Mucosa of rectum (tissue), 2 donors: ENCODE measurements around the gene FHAD1.

ENCODE experiments used
- H3K27ac ChIP-seq, 2 donors: one replicate each; pipeline ENCODE4 v1.7.0; 2013; ENCODE audit warnings: inconsistent platforms in 2 of 2, low read depth in 2 of 2, low read length in 2 of 2
- H3K27me3 ChIP-seq, 2 donors: one replicate each; pipeline ENCODE4 v1.7.0; 2013; ENCODE audit warnings: low read length in 2 of 2; ENCODE audit not compliant: control insufficient read depth in 2 of 2, insufficient read depth in 2 of 2
- H3K36me3 ChIP-seq, 2 donors: one replicate each; pipeline ENCODE4 v1.7.0; 2013; ENCODE audit warnings: low read length in 2 of 2; ENCODE audit not compliant: control insufficient read depth in 2 of 2, insufficient read depth in 2 of 2
- H3K4me1 ChIP-seq, 2 donors: one replicate each; pipeline ENCODE4 v1.7.0; 2013; ENCODE audit warnings: low read length in 2 of 2, mild to moderate bottlenecking in 1 of 2; ENCODE audit not compliant: control insufficient read depth in 2 of 2, insufficient read depth in 2 of 2
- H3K4me3 ChIP-seq, 2 donors: one replicate each; pipeline ENCODE4 v1.7.0; 2013; ENCODE audit warnings: low read length in 2 of 2
- H3K9ac ChIP-seq, 2 donors: one replicate each; pipeline ENCODE4 v1.7.0; 2013; ENCODE audit warnings: low read length in 2 of 2, low read depth in 1 of 2, mild to moderate bottlenecking in 1 of 2
- H3K9me3 ChIP-seq, 2 donors: one replicate each; pipeline ENCODE4 v1.7.0; 2013; ENCODE audit warnings: low read length in 2 of 2; ENCODE audit not compliant: control insufficient read depth in 2 of 2
- donor health status: healthy.
- donor health status: Normal muscosa, but diverticular disease.

Gene FHAD1

DNA sequence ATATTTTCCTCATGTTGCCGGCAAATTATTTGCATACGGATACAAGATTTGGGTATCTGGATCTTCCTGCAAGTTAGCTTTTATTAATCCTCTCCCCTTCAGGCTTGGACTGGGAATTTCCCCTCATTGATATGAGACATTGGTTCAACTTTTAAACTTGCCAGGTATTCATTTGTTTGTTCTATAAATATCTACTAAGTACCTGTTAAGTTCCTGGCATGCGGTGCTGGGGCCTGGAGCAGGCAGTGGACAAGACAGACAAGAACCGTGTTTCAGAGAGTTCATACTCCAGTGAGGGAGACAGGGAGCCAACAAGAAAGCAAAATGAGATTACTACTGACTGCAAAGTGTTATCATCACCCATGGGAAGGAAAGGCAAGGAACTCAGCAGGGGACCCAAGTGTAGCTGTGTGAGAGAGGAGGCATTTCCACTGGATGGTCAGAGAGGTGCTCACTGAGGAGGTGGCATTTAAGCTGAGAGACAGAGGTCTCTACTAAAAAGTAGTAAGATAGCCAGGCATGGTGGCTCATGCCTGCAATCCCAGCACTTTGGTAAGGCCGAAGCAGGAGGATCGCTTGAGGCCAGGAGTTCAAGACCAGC lies 39.1 kb upstream of the FHAD1 start:
- Histone ChIP-seq H3K27me3 (no peaks in the 10 kb centered on the region), H3K9me3 (no peaks in the 10 kb centered on the region), H3K36me3 (peaks cover 0 to 2% of the 10 kb centered on the region in 2 donors), H3K9ac (no peak overlapping the region), H3K27ac (no peak overlapping the region), H3K4me1 (peaks cover 4 to 9% of the 10 kb centered on the region in 2 donors), H3K4me3 (no peak overlapping the region)

DNA sequence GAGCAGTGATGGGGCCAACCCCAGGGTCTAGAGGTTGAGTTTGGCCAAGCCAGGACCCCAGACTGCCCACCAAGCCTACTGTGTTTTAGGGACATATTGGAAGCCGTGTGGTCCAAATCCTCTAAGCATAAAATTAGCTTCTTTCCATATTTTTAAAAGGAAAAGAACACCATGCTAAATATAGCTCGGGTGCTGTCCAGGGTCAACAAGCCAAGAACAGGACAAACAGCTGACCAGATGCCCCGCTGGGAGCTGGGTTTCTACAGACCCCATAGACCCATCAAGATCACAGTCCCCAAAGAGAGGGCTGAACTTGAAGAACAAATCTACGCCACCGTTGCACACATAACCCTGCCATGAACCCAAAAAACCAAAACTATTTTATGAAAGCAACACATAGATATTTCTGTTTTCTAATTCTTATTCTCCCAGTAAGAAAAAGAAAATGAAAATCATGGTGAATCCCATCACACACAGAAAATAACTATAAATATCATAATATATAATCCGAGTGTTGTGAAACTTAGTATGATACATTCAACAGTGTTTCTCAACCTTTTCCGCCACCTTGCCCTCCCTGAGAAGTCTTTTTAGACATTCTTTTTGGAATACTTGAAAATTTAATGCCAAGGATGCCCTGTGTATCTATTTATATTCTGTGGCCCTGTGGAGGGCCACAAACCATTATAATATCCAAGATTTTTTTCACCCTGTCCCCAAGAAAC lies 36.2 kb upstream of the FHAD1 start:
- Histone ChIP-seq H3K9ac (no peak overlapping the region), H3K27ac (no peak overlapping the region), H3K27me3 (no peaks in the 10 kb centered on the region), H3K9me3 (no peaks in the 10 kb centered on the region), H3K4me3 (no peak overlapping the region), H3K36me3 (peaks cover 0 to 2% of the 10 kb centered on the region in 2 donors), H3K4me1 (peaks cover 11 to 16% of the 10 kb centered on the region in 2 donors)

DNA sequence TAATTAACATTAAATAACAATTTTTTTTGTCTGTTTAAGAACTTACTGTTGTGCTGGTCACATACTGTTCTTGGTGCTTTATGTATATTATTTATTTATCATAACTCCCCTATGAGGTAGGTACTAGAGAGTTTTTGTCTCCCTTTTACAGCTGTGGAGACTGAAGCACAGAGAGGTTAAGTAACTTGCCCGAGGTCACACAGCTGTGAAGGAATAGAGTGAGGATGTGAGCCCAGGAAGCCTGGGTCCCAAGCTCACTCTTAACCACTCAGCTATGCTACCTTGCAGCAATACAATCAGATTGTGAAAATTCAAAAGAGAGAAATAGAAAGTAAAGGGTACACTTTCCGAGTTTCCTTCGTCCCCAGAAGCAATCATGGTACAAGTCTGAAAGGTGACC lies 35.6 kb upstream of the FHAD1 start:
- H3K4me1 ChIP-seq, result peaks cover 11 to 16% of the 10 kb centered on the region in 2 donors

DNA sequence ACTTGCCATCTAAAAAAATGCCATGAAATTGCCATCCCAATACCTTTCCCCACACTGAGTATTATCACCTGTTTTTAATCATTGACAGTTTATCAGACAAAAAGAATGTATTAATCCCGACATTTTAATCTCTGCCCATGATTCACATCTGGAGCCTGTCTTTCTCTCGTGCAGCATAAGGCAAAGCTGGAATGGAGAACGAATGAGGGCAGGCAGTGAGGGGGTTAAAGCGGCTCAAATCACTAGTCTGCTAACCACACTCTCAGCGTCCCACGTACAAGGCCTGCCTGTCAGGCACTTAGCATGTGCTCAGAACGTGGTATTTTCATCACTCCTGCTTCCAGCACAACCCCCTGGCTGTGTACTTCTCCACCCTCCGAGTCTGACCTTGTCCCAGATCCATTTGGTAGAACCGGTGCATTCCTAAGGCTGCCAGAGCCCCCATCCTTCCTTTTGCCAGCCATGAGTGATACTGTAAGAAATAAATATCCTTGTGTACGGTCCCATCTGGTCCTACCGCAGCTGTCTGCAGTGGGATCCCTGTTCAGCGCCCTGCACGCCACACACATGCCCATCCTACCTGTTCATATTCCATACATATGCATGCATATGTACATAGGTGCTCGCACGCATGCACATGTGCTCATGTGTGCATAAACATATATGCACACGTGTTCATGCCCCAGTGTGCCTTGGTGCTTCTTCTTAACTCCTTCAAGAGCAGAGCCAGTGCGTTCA lies 34.6 kb upstream of the FHAD1 start:
- Histone ChIP-seq H3K9ac (no peak overlapping the region), H3K36me3 (peaks cover 0 to 2% of the 10 kb centered on the region in 2 donors), H3K4me3 (no peak overlapping the region), H3K4me1 (peaks cover 11 to 16% of the 10 kb centered on the region in 2 donors), H3K27ac (peak overlapping the region; percentile 2 to 39), H3K27me3 (no peaks in the 10 kb centered on the region), H3K9me3 (no peaks in the 10 kb centered on the region)

More for the DNA sequence above, 35.6 kb upstream of the FHAD1 start:
- Histone ChIP-seq H3K9me3 (no peaks in the 10 kb centered on the region), H3K27me3 (no peaks in the 10 kb centered on the region), H3K27ac (no peak overlapping the region), H3K36me3 (peaks cover 0 to 2% of the 10 kb centered on the region in 2 donors), H3K9ac (no peak overlapping the region), H3K4me3 (no peak overlapping the region)

DNA sequence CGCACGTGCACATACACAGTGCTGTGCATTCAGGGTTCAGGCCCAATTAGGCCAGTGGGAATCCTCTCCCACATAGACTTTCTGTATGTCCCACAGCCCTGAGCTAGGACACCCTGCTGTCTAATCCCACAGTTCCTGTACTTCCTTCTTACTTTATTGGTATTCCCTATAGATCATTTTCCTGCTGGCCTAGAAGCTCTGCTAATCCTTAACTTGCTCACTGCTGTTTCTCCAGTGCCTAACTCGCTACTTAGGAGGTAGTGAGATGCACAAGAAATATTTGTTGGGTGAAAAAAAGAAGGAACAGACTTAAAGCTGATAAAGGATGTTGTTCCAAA lies 34.1 kb upstream of the FHAD1 start:
- Histone ChIP-seq H3K9me3 (no peaks in the 10 kb centered on the region), H3K27me3 (no peaks in the 10 kb centered on the region), H3K9ac (no peak overlapping the region), H3K4me3 (no peak overlapping the region), H3K36me3 (peaks cover 0 to 2% of the 10 kb centered on the region in 2 donors), H3K4me1 (peaks cover 11 to 16% of the 10 kb centered on the region in 2 donors), H3K27ac (peak overlapping the region; percentile 2 to 39)

DNA sequence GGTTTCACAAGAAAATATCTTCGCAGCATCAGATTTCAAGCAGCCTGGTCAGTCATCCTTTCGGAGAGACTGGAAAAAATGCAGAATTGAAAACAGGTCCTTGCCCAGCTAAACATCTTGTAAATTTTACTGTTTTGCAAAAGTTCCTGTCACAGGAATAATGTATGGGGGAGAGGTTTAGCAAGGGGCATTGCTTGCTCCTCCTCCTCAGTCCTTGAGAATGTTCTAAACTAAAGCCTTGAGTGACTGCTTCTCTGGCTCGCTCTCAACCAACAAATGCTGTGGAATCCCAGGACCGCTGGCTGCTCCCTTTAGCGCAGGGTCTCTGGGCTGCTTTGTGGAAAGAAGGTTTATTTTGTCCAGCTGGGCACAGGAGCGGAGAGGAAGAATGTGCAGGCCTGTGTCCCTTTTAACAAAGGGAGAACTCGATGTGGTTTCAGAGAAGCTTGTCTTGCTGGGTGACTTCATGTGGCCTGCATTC lies 33.6 kb upstream of the FHAD1 start:
- H3K36me3 ChIP-seq, result peaks cover 0 to 2% of the 10 kb centered on the region in 2 donors
- H3K4me1 ChIP-seq, result peaks cover 11 to 16% of the 10 kb centered on the region in 2 donors

DNA sequence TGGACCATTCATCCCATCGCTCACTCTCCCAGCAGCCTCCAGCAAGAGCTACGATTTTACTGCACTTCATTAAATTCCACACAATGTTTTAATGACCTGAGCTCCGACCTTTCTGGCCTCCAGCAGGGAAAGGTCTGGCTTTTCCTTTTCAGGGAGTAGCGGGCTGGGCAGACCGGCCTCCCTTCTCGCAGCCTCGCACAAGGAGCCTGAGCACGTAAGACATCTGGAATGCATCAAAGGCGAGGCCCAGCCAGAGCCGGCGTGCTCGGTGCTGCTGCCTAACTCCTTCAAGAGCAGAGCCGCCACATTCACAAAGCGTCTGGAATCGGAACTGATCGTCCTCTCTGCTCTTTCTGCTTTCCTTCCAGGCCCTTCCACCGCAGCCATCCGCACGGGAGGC lies 32.5 kb upstream of the FHAD1 start:
- Histone ChIP-seq H3K9me3 (no peaks in the 10 kb centered on the region), H3K36me3 (peaks cover 3 to 8% of the 10 kb centered on the region in 2 donors), H3K4me1 (peaks cover 11 to 16% of the 10 kb centered on the region in 2 donors), H3K27me3 (no peaks in the 10 kb centered on the region), H3K4me3 (no peak overlapping the region), H3K9ac (no peak overlapping the region), H3K27ac (peak overlapping the region; percentile 20 to 40)

More for the DNA sequence above, 33.6 kb upstream of the FHAD1 start:
- H3K27ac ChIP-seq, result peak overlapping the region in 1 of 2 donors; percentile 32
- H3K9me3 ChIP-seq, result no peaks in the 10 kb centered on the region
- H3K27me3 ChIP-seq, result no peaks in the 10 kb centered on the region
- no peak overlapping the region for H3K9ac ChIP-seq
- H3K4me3 ChIP-seq, result no peak overlapping the region

DNA sequence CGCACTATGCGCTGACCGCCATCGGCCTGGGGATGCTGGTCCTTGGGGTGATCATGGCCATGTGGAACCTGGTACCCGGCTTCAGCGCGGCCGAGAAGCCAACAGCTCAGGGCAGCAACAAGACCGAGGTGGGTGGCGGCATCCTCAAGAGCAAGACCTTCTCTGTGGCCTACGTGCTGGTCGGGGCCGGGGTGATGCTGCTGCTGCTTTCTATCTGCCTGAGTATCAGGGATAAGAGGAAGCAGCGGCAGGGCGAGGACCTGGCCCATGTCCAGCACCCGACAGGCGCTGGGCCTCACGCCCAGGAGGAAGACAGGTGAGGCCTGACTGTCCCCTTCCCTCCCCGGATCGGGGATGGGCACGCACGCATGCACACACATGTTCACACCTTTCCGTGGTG lies 31.9 kb upstream of the FHAD1 start:
- Histone ChIP-seq H3K9me3 (no peaks in the 10 kb centered on the region), H3K4me3 (no peak overlapping the region), H3K36me3 (peaks cover 3 to 12% of the 10 kb centered on the region in 2 donors), H3K4me1 (peaks cover 11 to 16% of the 10 kb centered on the region in 2 donors), H3K9ac (no peak overlapping the region), H3K27ac (peak overlapping the region; percentile 16 to 40), H3K27me3 (no peaks in the 10 kb centered on the region)

DNA sequence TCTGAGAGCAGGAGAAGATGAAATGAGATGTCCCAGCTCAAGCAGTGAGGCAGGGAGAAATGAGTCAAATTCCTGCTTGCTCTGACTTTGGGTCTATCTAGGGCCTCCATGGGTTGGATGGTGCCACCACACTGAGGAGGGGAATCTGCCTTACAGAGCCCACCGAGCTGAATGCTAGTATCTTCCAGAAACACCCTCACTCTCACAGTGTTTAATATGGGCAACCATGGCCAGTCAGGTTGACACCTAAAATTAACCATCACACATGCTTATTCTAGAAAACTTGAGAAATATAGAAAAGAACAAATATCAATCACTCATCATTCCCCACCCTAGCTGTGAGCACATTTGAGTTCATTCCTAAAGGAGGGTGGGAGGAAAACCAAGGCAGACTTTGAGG lies 29.4 kb upstream of the FHAD1 start:
- Histone ChIP-seq H3K27ac (no peak overlapping the region), H3K4me1 (peaks cover 22% of the 10 kb centered on the region in 2 donors), H3K36me3 (peaks cover 3 to 11% of the 10 kb centered on the region in 2 donors), H3K9me3 (no peaks in the 10 kb centered on the region), H3K9ac (no peak overlapping the region), H3K27me3 (no peaks in the 10 kb centered on the region), H3K4me3 (no peak overlapping the region)
